GM20000 (cell line): ENCODE measurements around the gene PPP4R4.

Experiments used
- DNase-seq: peaks from one replicate; pipeline ENCODE4 v3.0.0; 2012; ENCODE audit warnings: low spot score
- CTCF ChIP-seq: IDR thresholded peaks from 2 replicates; pipeline ENCODE4 v1.5.1; 2012; ENCODE audit warnings: mild to moderate bottlenecking, control low read depth; ENCODE audit errors: extremely low read depth, missing control alignments

The PPP4R4 gene

GRCh38 chr14:94177806-94178205 is 3.7 kb downstream of the PPP4R4 start:
- no peak for DNase-seq
- TF ChIP-seq CTCF = no peak

- no peak for DNase-seq
These were observed 5.1 kb downstream of the PPP4R4 start for GRCh38 chr14:94179244-94179643.

GRCh38 chr14:94180655-94181271 is 6.6 kb downstream of the PPP4R4 start:
- peak; percentile 55 for DNase-seq
- TF ChIP-seq CTCF = no peak

More at GRCh38 chr14:94179244-94179643, 5.1 kb downstream of the PPP4R4 start:
- no peak for TF ChIP-seq CTCF

- TF ChIP-seq CTCF = no peak
- DNase-seq = no peak
These were observed 7.7 kb downstream of the PPP4R4 start for GRCh38 chr14:94181835-94182234.

GRCh38 chr14:94192536-94192935 is 18.4 kb downstream of the PPP4R4 start:
- no peak for TF ChIP-seq CTCF
- DNase-seq = no peak

GRCh38 chr14:94193776-94194175 is 19.7 kb downstream of the PPP4R4 start:
- no peak for DNase-seq
- no peak for TF ChIP-seq CTCF

GRCh38 chr14:94196057-94196456 is 21.9 kb downstream of the PPP4R4 start:
- no peak for DNase-seq
- no peak for TF ChIP-seq CTCF
